Naive thymus-derived CD8-positive, alpha-beta T cell (primary cell): ENCODE measurements around the gene TMEM222. TPM values are rescaled to one million over a fixed set of nuclear protein-coding genes. Genes with fewer than 3 reads are reported as not detected.
"Not testable (repeated sequence)": the region's sequence is repeated elsewhere in the genome, so short reads cannot be mapped to it uniquely, and the experiment has no call there.

Experiments
- ATAC-seq, 2 donors: fragments of 150-1000 bp; cut with Tn5 transposase in 1 of 2; sonication (Bioruptor Pico), chemical (Tn5 transposase) in 1 of 2; 1 replicate in 1 of 2; 2 replicates in 1 of 2; pipeline ENCODE4 v1.10.0; 2021; ENCODE audit warnings: mild to moderate bottlenecking in 2 of 2, moderate library complexity in 2 of 2
- POLR2A ChIA-PET: fragments of 350-600 bp; sonication (Branson Sonifier 250); formaldehyde crosslinking; loops from one replicate; lab custom pipeline; 2021; ENCODE audit warnings: antibody characterized with exemption; lab: Charles Lee
- DNase-seq, 10 donors: peaks; one replicate each; pipeline versions ENCODE4 v3.0.0 to v3.0.0-alpha.2; 2020 to 2022
- H3K27ac Mint-ChIP-seq, 10 donors: one replicate each; pipeline ENCODE4 v1.8.0; 2020 to 2022; ENCODE audit warnings: mild to moderate bottlenecking in 10 of 10, mixed read lengths in 10 of 10, moderate library complexity in 4 of 10, inconsistent platforms in 1 of 10
- H3K27me3 Mint-ChIP-seq, 5 donors: one replicate each; pipeline ENCODE4 v1.8.0; 2021 to 2022; ENCODE audit warnings: mixed read lengths in 5 of 5
- H3K36me3 Mint-ChIP-seq, 3 donors: one replicate each; pipeline ENCODE4 v1.8.0; 2020 to 2022; ENCODE audit warnings: mixed read lengths in 3 of 3, mild to moderate bottlenecking in 2 of 3, inconsistent platforms in 1 of 3
- H3K4me1 Mint-ChIP-seq, 4 donors: one replicate each; pipeline ENCODE4 v1.8.0; 2021 to 2022; ENCODE audit warnings: mixed read lengths in 4 of 4
- H3K4me3 Mint-ChIP-seq, 10 donors: one replicate each; pipeline ENCODE4 v1.8.0; 2020 to 2022; ENCODE audit warnings: mild to moderate bottlenecking in 10 of 10, mixed read lengths in 10 of 10, moderate library complexity in 6 of 10, inconsistent platforms in 1 of 10
- H3K9me3 Mint-ChIP-seq, 9 donors: one replicate each; pipeline ENCODE4 v1.8.0; 2020 to 2022; ENCODE audit warnings: mixed read lengths in 9 of 9, mild to moderate bottlenecking in 3 of 9, inconsistent platforms in 1 of 9, moderate library complexity in 1 of 9
- polyA plus RNA-seq, 3 donors: library from polyadenylated mRNA; unstranded; fragments of 300-500 nt; fragmentation: Illumina TruSeq; gene quantifications; one replicate each; pipeline ENCODE4 v1.2.3, GENCODE V29; 2021
- total RNA-seq, 8 experiments: library from RNA in 2 of 8; stranded (reverse) in 2 of 8; gene quantifications; one replicate each; pipeline ENCODE4 v1.2.3 and lab custom pipeline; 2021 to 2026

Gene TMEM222
- total and polyA plus RNA-seq, 5 experiments from 2014 or later: 42.5 to 57.1 (median 54.1) TPM

- DNase-seq (no peak), ATAC-seq (no peak)
- H3K9me3 Mint-ChIP-seq: no peaks in the 10 kb centered on the region
- H3K27me3 Mint-ChIP-seq: peaks cover 0 to 5% (median 2%) of the 10 kb centered on the region in 5 donors
- no peaks in the 10 kb centered on the region for H3K36me3 Mint-ChIP-seq
- H3K4me1 Mint-ChIP-seq: peaks cover 0 to 5% (median under 1%) of the 10 kb centered on the region in 4 donors
- no peak overlapping the region for H3K4me3 Mint-ChIP-seq
- H3K27ac Mint-ChIP-seq: no peak overlapping the region
- POLR2A ChIA-PET: interaction anchor here (0.5 to 1.0 kb wide), 2 partner anchors 11 to 46 kb away, joined by 3 read pairs; no protein-coding TSS in a partner anchor
Measured at GRCh38 chr1:27377760-27378495, 56.0 kb downstream of the TMEM222 start.

GRCh38 chr1:27379564-27380122, 57.7 kb downstream of the TMEM222 start:
- no peaks in the 10 kb centered on the region for H3K36me3 Mint-ChIP-seq
- POLR2A ChIA-PET: no interaction called here
- H3K27ac Mint-ChIP-seq: no peak overlapping the region
- peaks cover 0 to 5% (median under 1%) of the 10 kb centered on the region in 4 donors for H3K4me1 Mint-ChIP-seq
- no peak overlapping the region for H3K4me3 Mint-ChIP-seq
- ATAC-seq (no peak), DNase-seq (no peak)
- H3K27me3 Mint-ChIP-seq: peaks cover 0 to 5% (median 3%) of the 10 kb centered on the region in 5 donors
- no peaks in the 10 kb centered on the region for H3K9me3 Mint-ChIP-seq

- H3K36me3 Mint-ChIP-seq: no peaks in the 10 kb centered on the region
- ATAC-seq (no peak), DNase-seq (no peak)
- H3K4me3 Mint-ChIP-seq: no peak overlapping the region
- POLR2A ChIA-PET: no interaction called here
- H3K4me1 Mint-ChIP-seq: peaks cover 0 to 5% (median under 1%) of the 10 kb centered on the region in 4 donors
- peak overlapping the region in 1 of 10 donors; percentile 38 for H3K27ac Mint-ChIP-seq
- H3K27me3 Mint-ChIP-seq: peaks cover 0 to 5% (median 3%) of the 10 kb centered on the region in 5 donors
- no peaks in the 10 kb centered on the region for H3K9me3 Mint-ChIP-seq
Measured at GRCh38 chr1:27380224-27380623, 58.3 kb downstream of the TMEM222 start.

- H3K27ac Mint-ChIP-seq: peak overlapping the region in 1 of 10 donors; percentile 89
- ATAC-seq: no peak
- POLR2A ChIA-PET: no interaction called here
- no peak for DNase-seq
- no peaks in the 10 kb centered on the region for H3K36me3 Mint-ChIP-seq
- peaks cover 0 to 5% (median 3%) of the 10 kb centered on the region in 5 donors for H3K27me3 Mint-ChIP-seq
- H3K4me1 Mint-ChIP-seq: peaks cover 0 to 5% (median 0%) of the 10 kb centered on the region in 4 donors
- H3K9me3 Mint-ChIP-seq: no peaks in the 10 kb centered on the region
- H3K4me3 Mint-ChIP-seq: no peak overlapping the region
Measured at GRCh38 chr1:27380766-27381733, 59.1 kb downstream of the TMEM222 start.

- H3K27me3 Mint-ChIP-seq: peaks cover 0 to 5% (median 3%) of the 10 kb centered on the region in 5 donors
- POLR2A ChIA-PET: interaction anchor here (0.9 to 1.1 kb wide), 2 partner anchors 21 to 39 kb away, joined by 3 read pairs; no protein-coding TSS in a partner anchor
- peak overlapping the region in 1 of 10 donors; percentile 0 for H3K27ac Mint-ChIP-seq
- no peaks in the 10 kb centered on the region for H3K9me3 Mint-ChIP-seq
- H3K4me1 Mint-ChIP-seq: peaks cover 0 to 5% (median 0%) of the 10 kb centered on the region in 4 donors
- no peak overlapping the region for H3K4me3 Mint-ChIP-seq
- no peaks in the 10 kb centered on the region for H3K36me3 Mint-ChIP-seq
- ATAC-seq: no peak
- no peak for DNase-seq
Measured at GRCh38 chr1:27381969-27382762, 60.2 kb downstream of the TMEM222 start.

GRCh38 chr1:27383039-27383605, 61.2 kb downstream of the TMEM222 start, which contains the start of gene CD164L2:
Gene CD164L2, minus strand, starts transcription at chr1:27383333. Its CDS starts 94 bp downstream, at chr1:27383239.
- Mint-ChIP-seq H3K4me1 (peaks cover 0 to 5% (median 0%) of the 10 kb centered on the region in 4 donors), H3K27ac (peak within 1 kb of the TSS in 1 of 10 donors; percentile 15), H3K9me3 (no peaks in the 10 kb centered on the region), H3K27me3 (peaks cover 0 to 5% (median 3%) of the 10 kb centered on the region in 5 donors), H3K36me3 (no peaks in the 10 kb centered on the region), H3K4me3 (no peak within 1 kb of the TSS)
- POLR2A ChIA-PET: interaction anchor here (0.9 to 1.1 kb wide), 2 partner anchors 21 to 40 kb away, joined by 3 read pairs; no protein-coding TSS in a partner anchor
- DNase-seq (peak in 6 of 10 donors; percentile 41 to 57 (median 44)), ATAC-seq (peak; percentile 76 to 79)

- POLR2A ChIA-PET: no interaction called here
- H3K27me3 Mint-ChIP-seq: peaks cover 0 to 6% (median 5%) of the 10 kb centered on the region in 5 donors
- H3K27ac Mint-ChIP-seq: peak overlapping the region in 1 of 10 donors; percentile 15
- no peak for DNase-seq
- H3K36me3 Mint-ChIP-seq: no peaks in the 10 kb centered on the region
- peaks cover 3 to 9% (median 4%) of the 10 kb centered on the region in 4 donors for H3K4me1 Mint-ChIP-seq
- H3K4me3 Mint-ChIP-seq: no peak overlapping the region
- ATAC-seq: no peak
- H3K9me3 Mint-ChIP-seq: no peaks in the 10 kb centered on the region
Measured at GRCh38 chr1:27383661-27384060, 61.7 kb downstream of the TMEM222 start.

GRCh38 chr1:27384797-27385196, 62.8 kb downstream of the TMEM222 start:
- ATAC-seq, H3K27me3 Mint-ChIP-seq, POLR2A ChIA-PET, DNase-seq, H3K27ac Mint-ChIP-seq, H3K36me3 Mint-ChIP-seq, H3K4me3 Mint-ChIP-seq, H3K9me3 Mint-ChIP-seq, H3K4me1 Mint-ChIP-seq: not testable (repeated sequence)

Other genes with a start within 250 kb of the TMEM222 start
- 10 to 100 TPM; 16.2 to 17.7 TPM for gene SLC9A1, start 167.0 kb upstream of the TMEM222 start, total RNA-seq
- gene SLC9A1, start 167.0 kb upstream of the TMEM222 start, polyA plus RNA-seq: 10 to 100 TPM in 1 of 3 donors, 1 to 10 TPM in 2; 4.5 to 14.2 (median 8.5) TPM
- 10 to 100 TPM; 57.4 to 58.2 TPM for gene WDTC1, start 87.5 kb upstream of the TMEM222 start, total RNA-seq
- gene WDTC1, start 87.5 kb upstream of the TMEM222 start, polyA plus RNA-seq: 1 to 10 TPM; 4.0 to 5.8 (median 5.6) TPM
- 100 to 1,000 TPM; 125 to 135 TPM for gene SYTL1, start 19.9 kb downstream of the TMEM222 start, total RNA-seq
- 10 to 100 TPM; 74.4 to 92.3 (median 91.9) TPM for gene SYTL1, start 19.9 kb downstream of the TMEM222 start, polyA plus RNA-seq
- gene MAP3K6, start 44.8 kb downstream of the TMEM222 start, total RNA-seq: 10 to 100 TPM; 10.1 to 11.6 TPM
- gene MAP3K6, start 44.8 kb downstream of the TMEM222 start, polyA plus RNA-seq: 1 to 10 TPM; 1.7 to 6.0 (median 3.0) TPM
- gene FCN3, start 52.7 kb downstream of the TMEM222 start, total RNA-seq: not detected
- gene FCN3, start 52.7 kb downstream of the TMEM222 start, polyA plus RNA-seq: not detected
- not detected for gene CD164L2, start 61.2 kb downstream of the TMEM222 start, total RNA-seq
- gene CD164L2, start 61.2 kb downstream of the TMEM222 start, polyA plus RNA-seq: under 1 TPM in 1 of 3 donors, not detected in 2; 0.17 TPM
- gene GPR3, start 70.5 kb downstream of the TMEM222 start, total RNA-seq: not detected
- gene GPR3, start 70.5 kb downstream of the TMEM222 start, polyA plus RNA-seq: under 1 TPM in 2 of 3 donors, not detected in 1; 0.10 to 0.28 TPM
- 100 to 1,000 TPM; 183 to 185 TPM for gene WASF2, start 168.0 kb downstream of the TMEM222 start, total RNA-seq
- 10 to 100 TPM; 54.8 to 68.9 (median 68.5) TPM for gene WASF2, start 168.0 kb downstream of the TMEM222 start, polyA plus RNA-seq